Activated CD8-positive, alpha-beta memory T cell treated with anti-CD3 and anti-CD28 coated beads, Interleukin-2, amount 50 U/mL, for 24 hours (primary cell): ENCODE results near the gene GMPR2.

Experiments
- DNase-seq: peaks from one replicate; pipeline ENCODE4 v3.0.0-alpha.2; 2020; ENCODE audit errors: extremely low read depth

Gene GMPR2

GRCh38 chr14:24252289-24253124, 19.8 kb downstream of the GMPR2 start:
- DNase-seq: no peak

- DNase-seq: no peak
Observed at GRCh38 chr14:24253936-24254335, 21.2 kb downstream of the GMPR2 start.

DNA sequence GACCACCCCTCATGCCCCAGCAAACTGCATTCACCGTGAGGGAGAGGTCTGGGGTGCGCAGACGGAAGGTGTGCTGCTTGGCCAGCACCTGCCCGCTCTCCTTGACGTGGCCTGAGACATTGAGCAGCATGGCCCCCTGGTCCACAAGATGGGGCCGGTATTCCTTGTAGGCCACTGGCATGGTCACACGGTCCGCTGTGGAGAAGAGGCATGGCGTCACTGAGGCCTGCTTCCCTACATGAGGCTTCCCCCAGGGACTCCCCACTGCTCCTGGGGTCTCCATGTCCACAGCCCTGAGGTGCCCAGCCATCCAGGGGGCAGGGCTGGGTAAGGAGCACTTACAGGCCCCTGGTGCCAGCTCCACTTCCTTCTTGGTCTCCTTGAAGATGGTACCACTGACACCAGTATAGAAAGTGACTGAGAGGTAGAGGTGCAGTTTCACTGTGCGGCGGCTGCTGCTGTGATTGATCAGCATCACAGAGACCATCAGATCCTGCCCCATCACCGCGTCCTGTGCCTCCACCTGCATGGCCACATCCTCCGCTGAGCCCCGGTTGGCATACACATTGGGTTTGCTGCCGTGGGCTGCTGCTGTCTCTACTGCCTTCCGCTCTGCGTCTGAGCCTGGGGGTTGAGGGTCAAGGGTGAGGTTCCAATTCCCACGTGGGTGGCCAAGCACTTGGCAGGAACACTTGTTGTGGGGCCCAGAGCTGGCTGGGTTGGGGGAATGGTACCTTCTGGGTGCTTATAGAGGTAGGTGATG, 22.1 kb downstream of the GMPR2 start:
- no peak for DNase-seq

DNA sequence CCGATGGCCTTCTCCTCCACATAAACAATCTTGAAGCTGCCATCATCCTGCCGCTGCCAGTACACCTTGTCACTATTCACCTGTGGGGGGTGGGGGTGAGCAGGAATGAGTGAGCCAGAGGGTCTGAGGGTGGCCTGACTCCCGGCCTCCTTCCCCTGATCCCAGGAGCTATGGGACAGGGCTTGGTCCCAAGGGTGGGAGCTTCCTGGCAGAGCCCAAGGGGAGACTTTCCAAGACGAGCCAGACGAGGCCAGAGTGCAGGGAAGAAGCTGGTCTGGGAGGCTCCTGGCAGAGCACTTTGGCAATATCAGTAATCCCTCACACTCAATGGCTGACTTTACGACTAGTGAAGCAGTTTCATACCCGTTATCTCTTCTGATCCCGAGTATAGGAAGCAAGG, 22.7 kb downstream of the GMPR2 start:
- no peak for DNase-seq

DNA sequence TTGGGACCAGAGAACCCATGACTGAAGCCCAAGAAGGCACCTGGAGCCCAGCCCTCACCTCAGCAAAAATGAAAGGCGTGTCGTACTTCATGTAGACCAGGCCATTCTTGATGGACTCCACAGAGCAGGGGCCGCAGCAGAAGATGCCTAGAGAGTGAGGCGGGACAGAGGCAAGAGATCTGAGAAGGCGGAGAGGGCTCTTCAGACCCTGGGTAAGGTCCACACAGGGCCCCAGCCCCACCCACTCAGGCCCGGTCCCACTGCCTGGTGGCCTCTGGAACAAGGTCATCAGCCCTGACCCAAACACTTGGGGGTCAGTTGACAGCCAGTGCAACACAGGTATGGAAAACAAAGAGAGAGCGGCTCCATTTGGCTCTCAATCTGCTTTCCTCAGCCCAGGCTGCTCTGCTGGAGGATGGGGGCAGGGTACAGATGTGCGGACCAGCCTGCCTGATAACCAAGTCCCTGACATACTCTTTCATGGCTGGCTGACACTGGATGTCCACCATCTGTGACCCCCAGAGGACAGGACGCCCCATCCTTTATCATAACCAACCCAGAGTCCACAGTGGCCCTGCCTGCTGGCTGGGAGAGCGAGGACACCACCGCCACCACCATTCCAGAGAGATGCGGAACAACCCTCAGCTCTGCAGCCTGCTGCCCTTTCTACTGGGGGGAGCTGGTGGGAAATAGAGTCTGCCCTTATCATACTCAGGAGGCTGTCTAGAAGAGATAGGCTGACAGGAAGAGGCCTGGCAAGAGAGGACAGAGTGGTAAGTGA, 23.4 kb downstream of the GMPR2 start:
- DNase-seq: no peak

GRCh38 chr14:24256960-24257359, 24.2 kb downstream of the GMPR2 start:
- DNase-seq: no peak

DNA sequence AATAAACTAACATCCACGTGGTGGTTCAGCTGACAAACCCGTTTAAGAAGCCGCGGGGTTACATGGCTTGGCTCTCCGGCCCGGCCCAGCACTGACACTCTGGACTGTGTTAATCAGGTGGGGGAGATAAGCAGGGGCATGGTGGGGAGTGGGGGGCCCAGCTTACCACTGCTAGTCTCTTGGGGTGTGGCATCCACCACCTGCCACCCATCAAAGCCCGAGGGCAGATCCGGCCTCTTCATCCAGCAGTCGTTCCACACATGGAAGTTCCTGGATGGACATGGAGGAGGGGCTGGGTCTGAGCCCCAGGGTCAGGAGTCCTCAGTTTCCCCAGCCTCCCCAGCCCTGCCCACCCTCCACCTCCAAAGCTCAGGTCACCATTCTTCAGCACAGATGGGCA, 25.4 kb downstream of the GMPR2 start:
- no peak for DNase-seq

- no peak for DNase-seq
Observed at GRCh38 chr14:24258548-24259265, 26.0 kb downstream of the GMPR2 start.

DNA sequence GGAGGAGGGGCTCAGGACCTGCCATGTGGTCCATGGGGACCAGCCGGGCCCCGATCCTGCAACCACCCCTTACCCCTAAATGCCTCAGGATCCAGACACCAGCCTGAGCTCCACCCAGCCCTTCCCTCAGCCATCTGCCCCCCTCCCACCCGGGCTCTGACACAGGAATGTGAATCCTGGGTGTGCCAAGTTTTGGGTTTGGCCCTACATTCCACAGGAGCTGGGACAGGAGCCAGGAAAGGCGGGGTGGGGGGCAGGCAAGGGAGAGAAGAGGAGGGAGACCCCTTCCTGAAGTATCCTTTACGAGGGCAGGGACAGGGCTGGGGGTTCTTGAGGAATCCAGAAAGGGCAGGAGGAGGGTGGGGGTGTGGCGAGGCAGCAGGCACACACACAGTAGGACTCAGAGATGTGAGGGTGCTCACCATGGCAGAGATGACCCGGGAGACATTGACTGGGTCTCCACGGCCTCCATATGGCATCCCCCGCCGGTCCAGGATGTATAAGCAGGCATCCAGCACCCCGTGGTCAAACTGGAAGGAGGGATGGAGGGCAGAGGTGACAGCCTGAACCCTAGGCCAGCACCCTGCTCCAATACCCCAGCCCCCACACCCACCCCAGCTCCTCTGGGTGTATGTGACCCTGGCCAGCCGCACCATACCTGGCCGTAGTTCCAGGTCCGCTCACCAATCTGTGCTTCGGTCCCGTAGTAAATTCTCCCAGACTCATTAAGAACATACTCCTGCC, 26.7 kb downstream of the GMPR2 start:
- no peak for DNase-seq

- no peak for DNase-seq
Observed at GRCh38 chr14:24260026-24260779, 27.5 kb downstream of the GMPR2 start.

GRCh38 chr14:24260780-24261157, 28.0 kb downstream of the GMPR2 start:
- no peak for DNase-seq

GRCh38 chr14:24261256-24261968, 28.7 kb downstream of the GMPR2 start:
- no peak for DNase-seq

- no peak for DNase-seq
Observed at GRCh38 chr14:24261969-24262327, 29.2 kb downstream of the GMPR2 start.

GRCh38 chr14:24262821-24263733, 30.3 kb downstream of the GMPR2 start, which contains the start of gene TGM1:
TSS of gene TGM1 (minus strand) at chr14:24263177. CDS start at chr14:24262352, 825 bp downstream.
- DNase-seq: no peak

- DNase-seq: no peak
Observed at GRCh38 chr14:24263848-24264247, 31.1 kb downstream of the GMPR2 start.

GRCh38 chr14:24264298-24264697, 31.6 kb downstream of the GMPR2 start:
- no peak for DNase-seq

GRCh38 chr14:24266344-24267244, 33.9 kb downstream of the GMPR2 start:
- DNase-seq: no peak
